Activated CD8-positive, alpha-beta memory T cell treated with anti-CD3 and anti-CD28 coated beads for 48 hours (primary cell): ENCODE results near the gene MYBPC3.
"Not testable (repeated sequence)": the region's sequence is repeated elsewhere in the genome, so short reads cannot be mapped to it uniquely, and the experiment has no call there.

Source experiments
- DNase-seq, 3 experiments: peaks; one replicate each; pipeline ENCODE4 v3.0.0-alpha.2; 2020; ENCODE audit warnings: low read depth in 2 of 3, low spot score in 2 of 3

MYBPC3 gene

GRCh38 chr11:47324520-47324919 is 28.0 kb downstream of the MYBPC3 start:
- DNase-seq = no peak

GRCh38 chr11:47318166-47318565 is 34.3 kb downstream of the MYBPC3 start:
- no peak for DNase-seq

DNA sequence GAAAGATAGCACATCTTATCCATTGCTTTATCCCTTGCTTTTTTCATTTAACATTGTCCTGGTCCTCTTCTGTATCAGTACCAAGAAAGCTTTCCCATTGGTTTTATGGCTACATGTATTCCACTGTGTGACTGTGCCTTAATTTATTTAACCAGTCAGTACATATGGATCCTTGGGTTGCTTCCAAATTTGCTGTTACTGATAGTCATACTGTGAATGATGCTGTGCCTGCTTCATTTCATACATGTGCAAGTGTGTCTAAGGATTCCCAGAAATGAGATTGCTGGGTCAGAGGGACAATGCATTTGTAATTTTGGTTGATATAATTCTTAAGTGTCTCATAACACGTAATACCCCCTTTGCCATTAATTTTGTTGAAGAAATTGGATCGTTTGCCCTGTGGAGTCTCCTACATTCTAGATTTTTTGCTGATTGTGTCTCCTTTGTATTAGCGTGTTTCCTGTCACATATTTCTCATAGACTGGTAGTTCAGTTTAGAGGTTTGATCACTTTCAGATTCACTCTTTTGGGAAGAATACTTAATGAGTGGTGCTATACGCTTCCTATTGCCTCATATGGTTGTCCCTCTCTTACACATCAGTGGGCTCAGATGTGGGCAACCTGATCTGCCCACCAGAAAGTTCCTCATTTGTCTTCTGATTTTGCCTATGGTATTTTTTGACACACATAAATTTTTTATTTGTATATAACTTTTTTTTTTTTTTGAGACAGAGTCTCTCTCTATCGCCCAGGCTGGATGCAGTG is 35.3 kb downstream of the MYBPC3 start:
- no peak for DNase-seq

DNA sequence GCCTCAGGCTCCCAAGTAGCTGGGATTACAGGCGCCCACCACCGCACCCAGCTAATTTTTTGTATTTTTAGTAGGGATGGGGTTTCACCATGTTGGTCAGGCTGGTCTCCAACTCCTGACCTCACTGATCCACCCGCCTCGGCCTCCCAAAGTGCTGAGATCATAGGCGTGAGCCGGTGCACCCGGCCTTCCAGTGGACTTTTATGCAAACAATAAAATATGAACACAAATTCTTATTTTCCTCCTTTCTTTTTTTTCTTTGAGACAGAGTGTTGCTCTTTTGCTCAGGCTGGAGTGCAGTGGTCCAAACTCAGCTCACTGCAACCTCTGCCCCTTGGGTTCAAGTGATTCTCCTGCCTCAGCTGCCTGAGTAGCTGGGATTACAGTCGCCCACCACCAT is 36.0 kb downstream of the MYBPC3 start:
- DNase-seq = not testable (repeated sequence)

- no peak for DNase-seq
Measured at GRCh38 chr11:47314992-47315391, 37.5 kb downstream of the MYBPC3 start.

DNA sequence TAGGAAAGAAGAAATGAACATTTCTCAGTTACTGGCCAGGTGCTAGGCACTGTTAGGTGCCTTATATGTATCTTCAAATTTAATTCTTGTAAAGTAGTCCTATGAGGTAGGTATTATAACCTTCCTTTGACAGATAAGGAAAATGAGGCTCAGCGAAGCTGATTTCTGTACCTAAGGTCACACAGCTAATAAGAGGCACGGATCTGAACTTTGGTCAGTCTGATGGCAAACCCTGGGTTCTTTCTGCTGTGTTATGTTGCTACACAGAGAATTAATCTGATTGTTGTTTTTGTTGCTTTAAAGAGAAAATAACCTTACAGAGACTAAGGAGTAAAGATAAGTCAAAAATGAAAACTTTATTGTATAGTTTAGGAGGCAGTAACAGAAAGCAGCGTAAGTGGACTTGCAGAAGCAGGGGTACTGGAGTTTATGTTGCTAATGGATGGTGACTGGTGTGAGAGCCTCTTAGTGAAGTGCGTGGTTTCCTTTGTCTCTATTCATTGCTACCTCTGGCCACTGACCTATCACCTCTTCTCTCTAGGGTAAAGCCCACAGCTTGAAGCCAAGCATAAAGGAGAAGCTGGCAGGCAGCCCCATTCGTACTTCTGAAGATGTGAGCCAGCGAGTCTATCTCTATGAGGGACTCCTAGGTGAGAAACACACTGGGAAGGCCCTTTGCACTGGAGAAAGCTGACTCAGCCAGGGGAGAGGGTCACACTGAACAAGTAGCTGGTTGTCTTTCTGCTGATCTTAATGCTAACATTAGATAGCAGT is 44.3 kb downstream of the MYBPC3 start:
- DNase-seq = no peak

DNA sequence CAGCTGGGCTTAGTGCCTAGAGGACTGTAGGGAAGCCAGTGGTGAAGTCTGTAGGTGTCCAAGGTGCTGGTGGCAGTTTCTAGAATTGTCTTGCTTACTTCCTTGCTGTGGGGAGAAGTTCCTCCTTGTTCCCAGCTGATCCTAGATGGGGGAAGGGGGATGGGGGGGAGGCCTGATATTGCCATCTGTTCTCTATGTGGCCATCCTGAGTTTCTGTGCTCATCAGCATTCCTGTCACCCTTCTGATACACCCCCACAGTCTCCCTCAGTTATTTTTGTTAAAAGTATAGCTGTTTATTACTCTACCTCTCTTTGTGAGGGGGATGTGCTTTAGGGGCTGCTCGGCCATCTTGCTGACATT is 46.0 kb downstream of the MYBPC3 start:
- DNase-seq = no peak

- DNase-seq = no peak
Measured at GRCh38 chr11:47305734-47306483, 46.6 kb downstream of the MYBPC3 start.

- DNase-seq = no peak
Measured at GRCh38 chr11:47302853-47303252, 49.6 kb downstream of the MYBPC3 start.

- no peak for DNase-seq
Measured at GRCh38 chr11:47299078-47299477, 53.4 kb downstream of the MYBPC3 start.

DNA sequence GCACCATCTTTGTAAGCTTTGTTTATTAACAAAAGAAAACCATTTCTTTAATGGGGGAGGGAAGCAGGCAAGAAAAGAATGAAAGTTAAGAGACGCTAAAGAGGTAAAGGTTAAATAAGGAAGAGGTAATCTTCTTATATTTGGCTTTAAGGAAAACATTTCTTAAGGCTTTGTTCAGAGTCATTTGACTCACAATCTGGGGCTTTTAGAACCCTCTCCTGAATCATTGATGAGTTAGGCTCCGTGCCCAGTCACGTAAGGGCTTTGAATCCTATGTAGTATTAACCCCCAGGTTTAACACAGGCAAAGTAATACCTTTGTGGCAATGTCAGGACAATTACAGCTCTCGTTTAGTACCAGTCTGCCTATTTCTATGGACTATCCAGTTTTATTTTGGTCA is 56.5 kb downstream of the MYBPC3 start:
- no peak for DNase-seq

DNA sequence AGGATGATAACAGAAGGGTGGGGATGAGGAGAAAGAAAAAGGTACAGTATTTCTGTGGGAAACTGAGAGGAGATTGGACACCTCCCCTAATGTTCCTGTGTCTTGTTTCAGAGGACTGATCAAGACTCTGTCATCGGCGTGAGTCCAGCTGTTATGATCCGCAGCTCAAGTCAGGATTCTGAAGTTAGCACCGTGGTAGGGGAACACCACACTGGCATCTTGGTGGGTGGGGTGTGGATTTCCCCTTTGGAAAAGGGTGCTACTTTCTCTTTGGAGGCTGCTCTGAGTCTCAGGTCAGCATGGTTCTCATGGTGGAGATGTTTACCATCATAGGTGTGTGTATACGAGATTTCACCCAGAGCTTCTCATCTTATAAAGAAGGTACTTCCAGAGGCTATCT is 57.1 kb downstream of the MYBPC3 start:
- DNase-seq = no peak

DNA sequence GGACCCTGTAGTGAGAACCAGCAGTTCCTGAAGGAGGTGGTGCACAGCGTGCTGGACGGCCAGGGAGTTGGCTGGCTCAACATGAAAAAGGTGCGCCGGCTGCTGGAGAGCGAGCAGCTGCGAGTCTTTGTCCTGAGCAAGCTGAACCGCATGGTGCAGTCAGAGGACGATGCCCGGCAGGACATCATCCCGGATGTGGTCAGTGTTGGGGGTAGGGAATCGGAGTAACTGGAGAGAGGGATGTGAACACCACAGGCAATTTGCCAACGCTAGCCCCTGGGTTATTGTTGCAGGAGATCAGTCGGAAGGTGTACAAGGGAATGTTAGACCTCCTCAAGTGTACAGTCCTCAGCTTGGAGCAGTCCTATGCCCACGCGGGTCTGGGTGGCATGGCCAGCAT is 62.6 kb downstream of the MYBPC3 start:
- DNase-seq = no peak

DNA sequence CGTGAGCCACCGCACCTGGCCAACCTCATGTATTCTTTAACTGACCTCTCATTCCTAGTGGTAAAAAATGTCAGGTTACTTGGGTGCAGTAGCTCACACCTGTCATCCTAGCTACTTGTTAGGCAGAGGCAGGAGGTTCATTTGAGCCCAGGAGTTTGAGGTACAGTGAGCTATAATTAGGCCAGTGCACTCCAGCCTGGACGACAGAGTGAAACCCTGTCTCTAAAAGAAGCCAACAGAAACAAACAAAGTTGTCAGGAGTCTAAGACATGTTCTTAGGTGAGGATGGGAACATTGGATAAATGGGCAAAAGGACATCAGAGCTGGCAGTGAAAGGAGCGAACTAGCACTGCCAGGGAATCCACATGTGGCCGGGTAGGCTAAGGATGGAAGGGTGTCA is 64.4 kb downstream of the MYBPC3 start:
- no peak for DNase-seq

GRCh38 chr11:47285969-47286770 is 66.3 kb downstream of the MYBPC3 start:
- no peak for DNase-seq

DNA sequence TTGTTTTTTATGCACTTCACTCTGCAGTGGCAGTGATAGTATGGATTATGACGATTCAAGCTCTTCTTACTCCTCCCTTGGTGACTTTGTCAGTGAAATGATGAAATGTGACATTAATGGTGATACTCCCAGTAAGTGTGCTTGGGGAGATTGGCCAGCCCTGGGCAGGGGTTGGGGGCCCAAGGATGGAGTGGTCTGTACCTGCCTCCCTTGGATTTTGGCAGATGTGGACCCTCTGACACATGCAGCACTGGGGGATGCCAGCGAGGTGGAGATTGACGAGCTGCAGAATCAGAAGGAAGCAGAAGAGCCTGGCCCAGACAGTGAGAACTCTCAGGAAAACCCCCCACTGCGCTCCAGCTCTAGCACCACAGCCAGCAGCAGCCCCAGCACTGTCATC is 68.4 kb downstream of the MYBPC3 start:
- no peak for DNase-seq

DNA sequence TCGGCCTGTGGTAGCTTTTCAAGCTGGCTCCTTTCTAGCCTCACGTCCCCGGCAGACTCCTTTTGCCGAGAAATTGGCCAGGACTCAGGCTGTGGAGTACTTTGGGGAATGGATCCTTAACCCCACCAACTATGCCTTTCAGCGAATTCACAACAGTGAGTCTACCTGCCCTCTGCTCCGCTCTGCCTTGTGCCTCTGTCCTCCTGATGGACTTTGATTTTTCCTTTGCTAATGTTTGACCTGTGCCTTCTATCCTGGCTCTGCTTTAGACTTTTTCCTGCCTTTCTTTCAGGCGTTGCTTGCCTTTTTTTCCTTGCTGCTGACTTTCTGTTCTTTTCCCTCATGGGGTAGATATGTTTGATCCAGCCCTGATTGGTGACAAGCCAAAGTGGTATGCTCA is 70.0 kb downstream of the MYBPC3 start:
- DNase-seq = no peak
